Hematopoietic multipotent progenitor cell (in vitro differentiated cells): ENCODE results near the gene OR51B2. TPM values are rescaled to one million over a fixed set of nuclear protein-coding genes. Genes with fewer than 3 reads are reported as not detected.
A peak's percentile ranks its signal among the peaks of the same experiment; 100 is the strongest.
"Not testable (repeated sequence)": the region's sequence is repeated elsewhere in the genome, so short reads cannot be mapped to it uniquely, and the experiment has no call there.

Experiments used
- DNase-seq, 3 donors: peaks; one replicate each; pipeline ENCODE4 v3.0.0-alpha.2; 2011 to 2015; ENCODE audit warnings: low read depth in 2 of 3, low spot score in 2 of 3
- total RNA-seq: library from RNA; depleted of rRNA; stranded (reverse); fragments of >200 nt; gene quantifications from one replicate; pipeline ENCODE4 v1.2.3, GENCODE V29; 2012

Gene OR51B2
- total RNA-seq: 0.27 TPM

- no peak for DNase-seq
Observed at GRCh38 chr11:5324197-5324596, at the start of gene OR51B2. Gene OR51B2 (minus strand): TSS chr11:5324297. CDS start chr11:5324297, 0 bp downstream.

GRCh38 chr11:5369789-5370188 lies 45.7 kb upstream of the OR51B2 start:
- DNase-seq: peak in 2 of 3 donors; percentile 8 to 45

- no peak for DNase-seq
Observed at GRCh38 chr11:5368502-5369043, 44.5 kb upstream of the OR51B2 start.

GRCh38 chr11:5367448-5368074 lies 43.5 kb upstream of the OR51B2 start:
- DNase-seq: no peak

GRCh38 chr11:5366856-5367255 lies 42.8 kb upstream of the OR51B2 start:
- DNase-seq: no peak

- not testable (repeated sequence) for DNase-seq
Observed at GRCh38 chr11:5366365-5366764, 42.3 kb upstream of the OR51B2 start.

- no peak for DNase-seq
Observed at GRCh38 chr11:5364214-5364613, 40.1 kb upstream of the OR51B2 start.

- DNase-seq: no peak
Observed at GRCh38 chr11:5363679-5364078, 39.6 kb upstream of the OR51B2 start.

GRCh38 chr11:5362017-5362625 lies 38.0 kb upstream of the OR51B2 start:
- DNase-seq: no peak

- DNase-seq: not testable (repeated sequence)
Observed at GRCh38 chr11:5356031-5356430, 31.9 kb upstream of the OR51B2 start.

- DNase-seq: no peak
Observed at GRCh38 chr11:5351208-5351607, 27.1 kb upstream of the OR51B2 start, which contains the start of gene OR51B6. Gene OR51B6 (plus strand): TSS chr11:5351508. CDS start chr11:5351508, 0 bp downstream.

GRCh38 chr11:5349550-5349949 lies 25.5 kb upstream of the OR51B2 start:
- no peak for DNase-seq

GRCh38 chr11:5348551-5349194 lies 24.6 kb upstream of the OR51B2 start:
- DNase-seq: no peak

GRCh38 chr11:5345831-5346230 lies 21.7 kb upstream of the OR51B2 start:
- DNase-seq: no peak

GRCh38 chr11:5343474-5344335 lies 19.6 kb upstream of the OR51B2 start, which contains the start of gene OR51B5:
Gene OR51B5 (minus strand): TSS chr11:5343524. CDS start chr11:5343524, 0 bp downstream.
- DNase-seq: no peak

GRCh38 chr11:5339771-5340322 lies 15.8 kb upstream of the OR51B2 start:
- DNase-seq: no peak

- DNase-seq: not testable (repeated sequence)
Observed at GRCh38 chr11:5337253-5337652, 13.2 kb upstream of the OR51B2 start.

GRCh38 chr11:5336331-5336730 lies 12.2 kb upstream of the OR51B2 start:
- no peak for DNase-seq

- DNase-seq: no peak
Observed at GRCh38 chr11:5335170-5335569, 11.1 kb upstream of the OR51B2 start.

GRCh38 chr11:5317292-5317691 lies 6.8 kb downstream of the OR51B2 start:
- DNase-seq: no peak
